Left lung (tissue), 10 donors: ENCODE results near the gene DENND1A. TPM values are rescaled to one million over a fixed set of nuclear protein-coding genes. Genes with fewer than 3 reads are reported as not detected.

ENCODE experiments used
- ATAC-seq: fragments of 200-7000 bp; cut with Tn5 transposase; one replicate; pipeline ENCODE4 v1.9.1; 2020; ENCODE audit warnings: moderate library complexity
- DNase-seq, 4 donors: peaks; one replicate each; pipeline ENCODE4 v3.0.0-alpha.2; 2013 to 2020
- H3K27ac ChIP-seq, 2 donors: fragments of 200-600 bp; sonication (generic) in 1 of 2; one replicate each; pipeline versions ENCODE4 v1.5.0 to v1.8.0; 2020 to 2021
- H3K27me3 ChIP-seq, 2 donors: fragments of 200-600 bp; sonication (generic) in 1 of 2; one replicate each; pipeline versions ENCODE4 v1.5.0 to v1.8.0; 2020 to 2021
- H3K36me3 ChIP-seq, 2 donors: fragments of 200-600 bp; sonication (generic) in 1 of 2; one replicate each; pipeline versions ENCODE4 v1.5.0 to v1.8.0; 2020 to 2021
- H3K4me1 ChIP-seq, 2 donors: fragments of 200-600 bp; one replicate each; pipeline ENCODE4 v1.8.0; 2021
- H3K4me3 ChIP-seq, 2 donors: fragments of 200-600 bp; sonication (generic) in 1 of 2; one replicate each; pipeline versions ENCODE4 v1.5.0 to v1.8.0; 2020 to 2021; ENCODE audit warnings: mild to moderate bottlenecking in 1 of 2
- H3K9me3 ChIP-seq, 2 donors: fragments of 200-600 bp; sonication (generic) in 1 of 2; one replicate each; pipeline versions ENCODE4 v1.5.0 to v1.8.0; 2020 to 2021
- CTCF ChIP-seq, 2 donors: fragments of 200-600 bp; sonication (generic) in 1 of 2; IDR thresholded peaks; one replicate each; pipeline versions ENCODE4 v1.5.0 to v1.8.0; 2021; ENCODE audit warnings: antibody characterized with exemption in 2 of 2
- intact Hi-C, 2 donors: fragments of 100-400 bp; cut with DNase I; formaldehyde crosslinking; loops; one replicate each; pipeline versions ENCODE4 v1.11.2 to v1.14.2; 2022
- polyA plus RNA-seq, 6 donors: library from polyadenylated mRNA; unstranded; fragments of 120-200 nt; gene quantifications; one replicate each; pipeline ENCODE4 v1.2.1, GENCODE V29; 2013; ENCODE audit not compliant: insufficient read length in 6 of 6
- total RNA-seq, 2 donors: library from RNA; stranded (reverse); fragmentation: NEBNext Ultra II Directional; extraction: Animal tissue kit (Norgen Biotek cat#: 25700); gene quantifications; one replicate each; pipeline ENCODE4 v1.2.1, GENCODE V29; 2021
- donor health status: DM: no; HTN: yes; CAD: no.
- donor health status: DM: no; HTN: no; CAD: no.

DENND1A gene
- total and polyA plus RNA-seq, 8 donors = 8.3 to 23.2 (median 9.7) TPM

GRCh38 chr9:123362856-123363255 lies 567.1 kb downstream of the DENND1A start:
- no peak for TF ChIP-seq CTCF (IDR thresholded peaks at IDR 0.05)
- intact Hi-C loops = no loop called here
- no peaks in the 10 kb centered on the region for H3K36me3 ChIP-seq
- DNase-seq (no peak), ATAC-seq (no peak)
- no peaks in the 10 kb centered on the region for H3K4me1 ChIP-seq
- H3K9me3 ChIP-seq = no peaks in the 10 kb centered on the region
- peaks cover 0 to 39% of the 10 kb centered on the region in 2 donors for H3K27me3 ChIP-seq
- H3K27ac ChIP-seq = no peak overlapping the region
- no peak overlapping the region for H3K4me3 ChIP-seq

- peaks cover 0 to 39% of the 10 kb centered on the region in 2 donors for H3K27me3 ChIP-seq
- H3K4me3 ChIP-seq = no peak overlapping the region
- TF ChIP-seq CTCF (IDR thresholded peaks at IDR 0.05) = no peak
- ATAC-seq (no peak), DNase-seq (no peak)
- no peak overlapping the region for H3K27ac ChIP-seq
- intact Hi-C loops = no loop called here
- H3K9me3 ChIP-seq = no peaks in the 10 kb centered on the region
- no peaks in the 10 kb centered on the region for H3K4me1 ChIP-seq
- no peaks in the 10 kb centered on the region for H3K36me3 ChIP-seq
Measured at GRCh38 chr9:123361731-123362510, 568.0 kb downstream of the DENND1A start.

- Histone ChIP-seq H3K27me3 (peaks cover 0 to 37% of the 10 kb centered on the region in 2 donors), H3K36me3 (no peaks in the 10 kb centered on the region), H3K4me3 (no peak overlapping the region), H3K27ac (no peak overlapping the region), H3K9me3 (no peaks in the 10 kb centered on the region), H3K4me1 (no peaks in the 10 kb centered on the region)
- intact Hi-C loops = no loop called here
- no peak for TF ChIP-seq CTCF (IDR thresholded peaks at IDR 0.05)
- ATAC-seq (no peak), DNase-seq (no peak)
Measured at GRCh38 chr9:123361086-123361730, 568.7 kb downstream of the DENND1A start.

- no peak for TF ChIP-seq CTCF (IDR thresholded peaks at IDR 0.05)
- no peaks in the 10 kb centered on the region for H3K9me3 ChIP-seq
- no peaks in the 10 kb centered on the region for H3K36me3 ChIP-seq
- H3K4me3 ChIP-seq = no peak overlapping the region
- H3K27me3 ChIP-seq = peaks cover 0 to 36% of the 10 kb centered on the region in 2 donors
- H3K27ac ChIP-seq = no peak overlapping the region
- DNase-seq = peak in 2 of 4 donors; percentile 47 to 55
- H3K4me1 ChIP-seq = no peaks in the 10 kb centered on the region
- ATAC-seq = peak; percentile 65
- intact Hi-C loops = no loop called here
Measured at GRCh38 chr9:123360161-123361085, 569.5 kb downstream of the DENND1A start.
